MM.1S (cell line): Measurements from ENCODE around the gene FLRT2.

Source experiments
- EZH2 ChIP-seq: fragments of 300-600 bp; sonication (generic); optimal IDR thresholded peaks from 2 replicates; pipeline ENCODE3; 2017; ENCODE audit warnings: low read depth, mild to moderate bottlenecking, antibody characterized with exemption, low read length, mixed read lengths
- TF ChIP-seq, protein P1 (sequence below): fragments of 300-600 bp; sonication (generic); IDR thresholded peaks from 2 replicates; pipeline ENCODE4 v1.5.1; 2016; ENCODE audit warnings: antibody characterized with exemption, low read length, mixed read lengths

DNA sequence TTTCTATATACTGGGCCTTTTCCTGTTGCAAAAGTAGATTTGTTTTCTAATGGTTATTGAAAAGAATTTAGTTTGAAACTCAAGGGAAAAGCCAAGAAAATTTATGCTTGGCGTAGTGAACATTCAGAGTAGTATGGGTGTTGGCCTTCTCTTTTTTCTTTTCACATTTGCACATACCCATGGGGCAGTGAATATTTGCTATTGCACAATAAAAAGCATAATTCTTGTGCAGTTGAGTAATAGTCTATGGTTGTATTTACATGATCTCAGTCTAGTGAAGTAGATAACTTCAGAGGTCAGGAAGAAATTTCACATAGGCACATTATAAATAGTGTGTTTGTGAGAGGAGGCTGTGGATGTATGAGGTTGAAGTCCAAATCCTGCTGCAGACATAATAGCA is 158.1 kb downstream of the FLRT2 start:
- TF ChIP-seq, protein P1, sequence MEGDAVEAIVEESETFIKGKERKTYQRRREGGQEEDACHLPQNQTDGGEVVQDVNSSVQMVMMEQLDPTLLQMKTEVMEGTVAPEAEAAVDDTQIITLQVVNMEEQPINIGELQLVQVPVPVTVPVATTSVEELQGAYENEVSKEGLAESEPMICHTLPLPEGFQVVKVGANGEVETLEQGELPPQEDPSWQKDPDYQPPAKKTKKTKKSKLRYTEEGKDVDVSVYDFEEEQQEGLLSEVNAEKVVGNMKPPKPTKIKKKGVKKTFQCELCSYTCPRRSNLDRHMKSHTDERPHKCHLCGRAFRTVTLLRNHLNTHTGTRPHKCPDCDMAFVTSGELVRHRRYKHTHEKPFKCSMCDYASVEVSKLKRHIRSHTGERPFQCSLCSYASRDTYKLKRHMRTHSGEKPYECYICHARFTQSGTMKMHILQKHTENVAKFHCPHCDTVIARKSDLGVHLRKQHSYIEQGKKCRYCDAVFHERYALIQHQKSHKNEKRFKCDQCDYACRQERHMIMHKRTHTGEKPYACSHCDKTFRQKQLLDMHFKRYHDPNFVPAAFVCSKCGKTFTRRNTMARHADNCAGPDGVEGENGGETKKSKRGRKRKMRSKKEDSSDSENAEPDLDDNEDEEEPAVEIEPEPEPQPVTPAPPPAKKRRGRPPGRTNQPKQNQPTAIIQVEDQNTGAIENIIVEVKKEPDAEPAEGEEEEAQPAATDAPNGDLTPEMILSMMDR: no peak
- no peak for TF ChIP-seq EZH2
